Muscle of leg (tissue), 11 donors: ENCODE data around the gene ISOC2. TPM values are rescaled to one million over a fixed set of nuclear protein-coding genes. Genes with fewer than 3 reads are reported as not detected.

Source experiments
- DNase-seq: peaks from one replicate; pipeline ENCODE4 v3.0.0; 2013
- H3K27ac ChIP-seq: one replicate; pipeline ENCODE4 v1.5.1; 2013; ENCODE audit warnings: mild to moderate bottlenecking, low read length, control low read depth
- H3K27me3 ChIP-seq: one replicate; pipeline ENCODE4 v1.6.1; 2013; ENCODE audit warnings: low read length; ENCODE audit not compliant: control insufficient read depth, insufficient read depth
- H3K36me3 ChIP-seq: one replicate; pipeline ENCODE4 v1.6.1; 2013; ENCODE audit warnings: low read length; ENCODE audit not compliant: control insufficient read depth, insufficient read depth
- H3K4me1 ChIP-seq: one replicate; pipeline ENCODE4 v1.6.1; 2013; ENCODE audit warnings: low read length; ENCODE audit not compliant: control insufficient read depth, insufficient read depth
- H3K4me3 ChIP-seq: one replicate; pipeline ENCODE4 v1.5.1; 2013; ENCODE audit warnings: low read length, control low read depth
- H3K9me3 ChIP-seq: replicated peaks from 2 replicates; pipeline ENCODE4 v1.6.1; 2013; ENCODE audit warnings: low read depth, low read length; ENCODE audit not compliant: control insufficient read depth
- WGBS: methylation state at CpG from one replicate; pipeline ENCODE4 v1.1.5; 2013; ENCODE audit warnings: missing lambda C conversion rate; ENCODE audit not compliant: insufficient coverage; 5-methylcytosine and 5-hydroxymethylcytosine counted together
- polyA plus RNA-seq, 8 donors: library from polyadenylated mRNA; unstranded; fragments of 120-200 nt; gene quantifications; one replicate each; pipeline versions ENCODE4 v1.2.1 to v1.2.3, GENCODE V29; 2013; ENCODE audit warnings: inconsistent platforms in 1 of 8, low replicate concordance in 1 of 8; ENCODE audit not compliant: insufficient read length in 8 of 8, insufficient read depth in 1 of 8
- total RNA-seq: library from RNA; stranded (reverse); fragments of 120-200 nt; gene quantifications from one replicate; pipeline ENCODE4 v1.2.4, GENCODE V29; 2013

The ISOC2 gene
- total and polyA plus RNA-seq, 9 donors: 31.8 to 39.1 (median 35.3) TPM

- H3K4me1 ChIP-seq: peaks cover 17% of the 10 kb centered on the region
- no peaks in the 10 kb centered on the region for H3K36me3 ChIP-seq
- no peaks in the 10 kb centered on the region for H3K9me3 ChIP-seq
- no peak overlapping the region for H3K4me3 ChIP-seq
- H3K27ac ChIP-seq: peak overlapping the region; percentile 42
- no peaks in the 10 kb centered on the region for H3K27me3 ChIP-seq
- WGBS: 83% methylated on average over 3 of the region's 4 CpGs
- DNase-seq: no peak
These were observed 4.8 kb upstream of the ISOC2 start for GRCh38 chr19:55466241-55466614.

GRCh38 chr19:55465460-55466240 lies 4.2 kb upstream of the ISOC2 start:
- H3K27ac ChIP-seq: no peak overlapping the region
- no peak for DNase-seq
- no peaks in the 10 kb centered on the region for H3K9me3 ChIP-seq
- no peaks in the 10 kb centered on the region for H3K36me3 ChIP-seq
- peaks cover 22% of the 10 kb centered on the region for H3K4me1 ChIP-seq
- H3K4me3 ChIP-seq: no peak overlapping the region
- 79% methylated on average over 7 of the region's 11 CpGs for WGBS
- no peaks in the 10 kb centered on the region for H3K27me3 ChIP-seq

GRCh38 chr19:55464662-55465054 lies 3.2 kb upstream of the ISOC2 start, which contains the start of gene C19orf85:
Gene C19orf85, minus strand, starts transcription at chr19:55464751. Its CDS starts 197 bp downstream, at chr19:55464554.
- Histone ChIP-seq H3K27ac (no peak within 1 kb of the TSS), H3K4me1 (peaks cover 29% of the 10 kb centered on the region), H3K36me3 (no peaks in the 10 kb centered on the region), H3K4me3 (no peak within 1 kb of the TSS), H3K27me3 (no peaks in the 10 kb centered on the region), H3K9me3 (no peaks in the 10 kb centered on the region)
- 78% methylated on average over 3 of the region's 14 CpGs for WGBS
- DNase-seq: no peak

- Histone ChIP-seq H3K27me3 (no peaks in the 10 kb centered on the region), H3K4me3 (no peak overlapping the region), H3K27ac (no peak overlapping the region), H3K9me3 (no peaks in the 10 kb centered on the region), H3K4me1 (peaks cover 31% of the 10 kb centered on the region), H3K36me3 (no peaks in the 10 kb centered on the region)
- DNase-seq: no peak
- 81% methylated on average over 16 of the region's 23 CpGs for WGBS
These were observed 2.7 kb upstream of the ISOC2 start for GRCh38 chr19:55464039-55464661.

- 77% methylated on average over 14 of the region's 15 CpGs for WGBS
- no peak overlapping the region for H3K4me3 ChIP-seq
- no peaks in the 10 kb centered on the region for H3K27me3 ChIP-seq
- no peaks in the 10 kb centered on the region for H3K9me3 ChIP-seq
- no peaks in the 10 kb centered on the region for H3K36me3 ChIP-seq
- DNase-seq: no peak
- peaks cover 31% of the 10 kb centered on the region for H3K4me1 ChIP-seq
- H3K27ac ChIP-seq: no peak overlapping the region
These were observed 2.2 kb upstream of the ISOC2 start for GRCh38 chr19:55463583-55464031.

- Histone ChIP-seq H3K36me3 (no peaks in the 10 kb centered on the region), H3K4me3 (no peak overlapping the region), H3K27me3 (no peaks in the 10 kb centered on the region), H3K4me1 (peaks cover 27% of the 10 kb centered on the region), H3K27ac (no peak overlapping the region), H3K9me3 (no peaks in the 10 kb centered on the region)
- WGBS: 80% methylated on average over 1 of the region's 11 CpGs
- no peak for DNase-seq
These were observed 1.3 kb upstream of the ISOC2 start for GRCh38 chr19:55462722-55463121.

- WGBS: 11% methylated on average over 18 of the region's 27 CpGs
These were observed 658 bp upstream of the ISOC2 start for GRCh38 chr19:55461974-55462626.

GRCh38 chr19:55460670-55461258 lies 678 bp downstream of the ISOC2 start:
- WGBS: 4% methylated on average over 19 of the region's 24 CpGs
- DNase-seq: peak; percentile 95
- Histone ChIP-seq H3K27me3 (no peaks in the 10 kb centered on the region), H3K9me3 (no peaks in the 10 kb centered on the region), H3K4me3 (peak overlapping the region; percentile 85), H3K27ac (peak overlapping the region; percentile 98), H3K4me1 (peaks cover 23% of the 10 kb centered on the region), H3K36me3 (peaks cover 5% of the 10 kb centered on the region)

More at GRCh38 chr19:55461974-55462626, 658 bp upstream of the ISOC2 start:
- DNase-seq: peak; percentile 75
- Histone ChIP-seq H3K27me3 (no peaks in the 10 kb centered on the region), H3K27ac (peak overlapping the region; percentile 69), H3K9me3 (no peaks in the 10 kb centered on the region), H3K36me3 (no peaks in the 10 kb centered on the region), H3K4me3 (peak overlapping the region; percentile 33), H3K4me1 (peaks cover 23% of the 10 kb centered on the region)

GRCh38 chr19:55459950-55460657 lies 1.3 kb downstream of the ISOC2 start:
- peaks cover 12% of the 10 kb centered on the region for H3K36me3 ChIP-seq
- WGBS: 45% methylated on average over 4 of the region's 16 CpGs
- no peaks in the 10 kb centered on the region for H3K27me3 ChIP-seq
- no peaks in the 10 kb centered on the region for H3K9me3 ChIP-seq
- peak overlapping the region; percentile 85 for H3K4me3 ChIP-seq
- peak; percentile 77 for DNase-seq
- H3K27ac ChIP-seq: peak overlapping the region; percentile 98
- H3K4me1 ChIP-seq: peaks cover 23% of the 10 kb centered on the region
